GM23248 (cell line): ENCODE measurements around the gene KCNQ5. TPM values are rescaled to one million over a fixed set of nuclear protein-coding genes. Genes with fewer than 3 reads are reported as not detected.
A peak's percentile ranks its signal among the peaks of the same experiment; 100 is the strongest.

ENCODE experiments used
- DNase-seq: peaks from one replicate; pipeline ENCODE4 v3.0.0-alpha.2; 2015
- H2AFZ ChIP-seq: fragments of 200-600 bp; sonication (generic); 2 replicates; pipeline ENCODE4 v1.6.1; 2016; ENCODE audit warnings: antibody characterized with exemption
- H3F3A ChIP-seq: fragments of 200-600 bp; sonication (generic); 2 replicates; pipeline ENCODE4 v1.6.1; 2016; ENCODE audit warnings: mild to moderate bottlenecking, antibody characterized with exemption, mixed run types; ENCODE audit not compliant: insufficient read depth
- H3K27ac ChIP-seq: fragments of 200-600 bp; sonication (generic); 2 replicates; pipeline ENCODE4 v1.5.1; 2016; ENCODE audit warnings: mild to moderate bottlenecking
- H3K27me3 ChIP-seq: fragments of 200-600 bp; sonication (generic); replicated peaks from 2 replicates; pipeline ENCODE4 v1.6.1; 2016; ENCODE audit warnings: mild to moderate bottlenecking; ENCODE audit not compliant: insufficient read depth
- H3K36me3 ChIP-seq: fragments of 200-600 bp; sonication (generic); 2 replicates; pipeline ENCODE4 v1.6.1; 2016; ENCODE audit warnings: low read depth, mild to moderate bottlenecking
- H3K4me1 ChIP-seq: fragments of 200-600 bp; sonication (generic); 2 replicates; pipeline ENCODE4 v1.6.1; 2016; ENCODE audit warnings: mild to moderate bottlenecking; ENCODE audit not compliant: insufficient read depth
- H3K4me2 ChIP-seq: fragments of 200-600 bp; sonication (generic); one replicate; pipeline ENCODE4 v1.6.1; 2016; ENCODE audit warnings: mild to moderate bottlenecking; ENCODE audit not compliant: unreplicated experiment
- H3K4me3 ChIP-seq: fragments of 200-600 bp; sonication (generic); 2 replicates; pipeline ENCODE4 v1.5.1; 2016; ENCODE audit warnings: mild to moderate bottlenecking
- H3K79me2 ChIP-seq: fragments of 200-600 bp; sonication (generic); 2 replicates; pipeline ENCODE4 v1.6.1; 2016; ENCODE audit warnings: mild to moderate bottlenecking; ENCODE audit not compliant: insufficient read depth
- H3K9ac ChIP-seq: fragments of 200-600 bp; sonication (generic); 2 replicates; pipeline ENCODE4 v1.6.1; 2016; ENCODE audit warnings: mild to moderate bottlenecking
- H3K9me2 ChIP-seq: fragments of 200-600 bp; sonication (generic); 2 replicates; pipeline ENCODE4 v1.6.1; 2016; ENCODE audit warnings: mixed run types, mild to moderate bottlenecking, moderate library complexity; ENCODE audit not compliant: insufficient read depth
- H3K9me3 ChIP-seq: fragments of 200-600 bp; sonication (generic); one replicate; pipeline ENCODE4 v1.6.1; 2017; ENCODE audit warnings: low read depth
- H4K20me1 ChIP-seq: fragments of 200-600 bp; sonication (generic); 2 replicates; pipeline ENCODE4 v1.6.0; 2016; ENCODE audit not compliant: insufficient read depth
- EZH2 ChIP-seq: fragments of 200-600 bp; sonication (generic); IDR thresholded peaks from 2 replicates; pipeline ENCODE4 v1.6.1; 2018; ENCODE audit warnings: antibody characterized with exemption, mild to moderate bottlenecking; ENCODE audit not compliant: insufficient read depth, poor library complexity, severe bottlenecking
- EZH2phosphoT487 ChIP-seq: fragments of 200-600 bp; sonication (generic); IDR thresholded peaks from 2 replicates; pipeline ENCODE4 v1.6.1; 2018; ENCODE audit warnings: antibody characterized with exemption, moderate library complexity, mild to moderate bottlenecking, low read depth; ENCODE audit not compliant: insufficient read depth
- WGBS, 2 experiments: methylation state at CpG; one replicate each; pipeline ENCODE4 v1.1.6; 2015 to 2017; ENCODE audit warnings: low lambda C conversion rate in 2 of 2, low coverage in 1 of 2; ENCODE audit errors: missing lambda C conversion rate in 2 of 2; 5-methylcytosine and 5-hydroxymethylcytosine counted together
- in situ Hi-C: fragments of 300-500 bp; cut with MboI; formaldehyde crosslinking; loops from 2 replicates; pipeline ENCODE4 v1.15.0; 2020
- polyA plus RNA-seq: library from polyadenylated mRNA; unstranded; fragments of >200 nt; fragmentation: Nextera tagmentation; extraction: Ambion mirVana; gene quantifications from 2 replicates; pipeline ENCODE4 v1.2.1, GENCODE V29; 2016
- total RNA-seq: library from RNA; depleted of rRNA; stranded (reverse); fragments of >200 nt; shearing (Covaris generic); gene quantifications from 2 replicates; pipeline ENCODE4 v1.2.3, GENCODE V29; 2014

The KCNQ5 gene
- total and polyA plus RNA-seq, 2 experiments from 2014 or later: 5.7 to 10.8 TPM

DNA sequence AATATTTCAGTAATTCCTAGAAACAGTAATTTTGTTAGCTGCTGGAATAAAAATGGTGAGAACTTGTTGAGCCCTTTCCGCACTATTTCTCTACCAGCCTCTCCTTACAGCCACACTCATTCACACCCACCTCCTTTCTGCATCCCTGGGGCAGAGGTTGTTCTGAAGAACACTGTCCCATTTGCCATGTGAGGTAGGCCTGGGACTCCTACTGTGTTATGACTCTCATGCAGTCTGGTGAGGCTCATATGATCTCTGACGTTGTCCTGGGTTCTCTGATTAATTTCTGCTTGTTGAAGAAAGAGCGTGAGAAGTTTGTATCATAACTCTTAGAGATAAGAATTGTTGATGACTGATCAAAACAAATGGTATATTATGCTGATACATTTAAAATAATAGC is 4.1 kb upstream of the KCNQ5 start:
- WGBS, 2 experiments: 91 to 96% methylated on average over 3 of the region's 3 CpGs
- H3K9me2 ChIP-seq: no peaks in the 10 kb centered on the region
- no peak overlapping the region for H2AFZ ChIP-seq
- H3K27ac ChIP-seq: no peak overlapping the region
- H3K9me3 ChIP-seq: no peaks in the 10 kb centered on the region
- no peak overlapping the region for H3K9ac ChIP-seq
- no peaks in the 10 kb centered on the region for H4K20me1 ChIP-seq
- peaks cover 9% of the 10 kb centered on the region for H3K4me1 ChIP-seq
- in situ Hi-C loops: loop anchor here (10.0 kb wide), 1 partner anchor 517 kb away; no protein-coding TSS in a partner anchor
- H3F3A ChIP-seq: peaks cover 5% of the 10 kb centered on the region; the same call in 1 of the 2 replicates
- H3K27me3 ChIP-seq: no peaks in the 10 kb centered on the region
- TF ChIP-seq EZH2 (no peak), EZH2phosphoT487 (no peak)
- DNase-seq: no peak
- no peaks in the 10 kb centered on the region for H3K36me3 ChIP-seq
- H3K79me2 ChIP-seq: peaks cover 5% of the 10 kb centered on the region
- no peak overlapping the region for H3K4me2 ChIP-seq
- no peak overlapping the region for H3K4me3 ChIP-seq

DNA sequence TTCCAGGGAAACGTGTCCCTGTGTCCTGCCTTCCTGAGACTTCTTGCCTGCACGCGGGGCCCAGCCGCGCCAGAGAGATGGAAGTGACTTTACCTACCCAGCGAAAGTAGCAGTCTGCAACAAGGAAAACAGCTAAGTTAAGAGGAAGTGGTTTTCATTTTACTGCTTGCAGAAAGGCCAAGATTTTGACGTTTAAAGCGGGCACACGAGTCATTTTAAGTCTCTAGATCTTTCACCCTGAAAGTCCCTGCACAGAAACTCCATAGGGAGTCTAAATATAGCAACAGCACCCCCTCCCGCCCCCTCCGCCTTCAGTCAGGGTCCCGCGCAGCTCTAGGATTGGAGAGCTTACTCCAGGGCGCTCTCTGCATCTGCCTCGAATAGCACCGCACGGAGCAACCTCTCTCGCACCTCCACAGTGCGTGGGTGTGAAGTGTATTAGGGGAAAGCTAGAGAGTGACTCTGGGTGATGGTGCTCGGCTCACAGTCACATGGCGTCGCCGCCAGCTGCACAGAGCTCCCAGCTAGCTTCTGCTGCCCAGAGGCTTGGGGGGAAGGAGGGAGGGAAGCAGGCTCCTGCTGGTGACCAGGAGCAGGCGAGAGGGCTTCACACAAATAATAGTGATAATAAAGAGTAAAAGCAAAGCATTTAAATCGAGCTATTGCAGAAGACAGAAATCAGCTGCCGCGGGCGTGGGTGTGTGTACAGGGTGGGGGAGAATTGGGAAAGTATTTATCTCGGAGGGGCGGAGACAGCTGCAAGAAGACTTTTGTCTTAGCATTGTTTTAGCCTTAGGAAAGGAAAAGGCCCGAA is 1.8 kb upstream of the KCNQ5 start:
- no peaks in the 10 kb centered on the region for H4K20me1 ChIP-seq
- in situ Hi-C loops: loop anchor here (10.0 kb wide), 1 partner anchor 515 kb away; no protein-coding TSS in a partner anchor
- peak; percentile 80 for DNase-seq
- WGBS, 2 experiments: 13 to 16% methylated on average over 31 of the region's 31 CpGs
- H3F3A ChIP-seq: peaks cover 5% of the 10 kb centered on the region; the same call in 1 of the 2 replicates
- TF ChIP-seq EZH2phosphoT487 (no peak), EZH2 (no peak)
- H3K9me2 ChIP-seq: no peaks in the 10 kb centered on the region; the same call in 1 of the 2 replicates
- H3K79me2 ChIP-seq: peaks cover 29% of the 10 kb centered on the region
- no peaks in the 10 kb centered on the region for H3K27me3 ChIP-seq
- peaks cover 13% of the 10 kb centered on the region for H3K4me1 ChIP-seq
- H3K27ac ChIP-seq: no peak overlapping the region
- H3K4me3 ChIP-seq: peak overlapping the region; percentile 96
- no peaks in the 10 kb centered on the region for H3K9me3 ChIP-seq
- H3K4me2 ChIP-seq: peak overlapping the region; percentile 93
- H3K36me3 ChIP-seq: no peaks in the 10 kb centered on the region
- no peak overlapping the region for H3K9ac ChIP-seq
- peak overlapping the region; percentile 90 for H2AFZ ChIP-seq

DNA sequence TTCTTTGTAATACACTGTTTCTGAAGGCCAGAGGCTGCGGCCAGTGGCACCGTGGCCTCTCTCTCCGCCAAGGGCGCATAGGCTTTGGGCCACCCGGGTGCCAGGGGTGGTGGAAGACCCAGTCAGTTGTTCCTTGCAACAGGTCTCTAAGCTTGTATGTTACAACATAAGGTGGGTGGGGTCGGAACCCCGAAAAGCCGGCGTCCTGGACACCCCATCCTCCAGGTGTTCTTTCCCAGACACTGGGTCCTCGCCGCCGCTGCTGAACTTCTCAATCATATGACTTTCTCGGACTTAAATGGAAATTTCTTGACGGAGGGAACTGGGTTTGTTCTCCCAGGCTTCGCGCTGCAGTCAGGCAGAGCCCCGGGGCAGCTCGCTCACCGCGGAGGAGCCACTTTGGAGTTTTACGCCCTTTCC is 983 bp upstream of the KCNQ5 start:
- Histone ChIP-seq H3K9me3 (no peaks in the 10 kb centered on the region), H3F3A (peaks cover 5% of the 10 kb centered on the region; the same call in 1 of the 2 replicates), H3K79me2 (peaks cover 37% of the 10 kb centered on the region), H4K20me1 (no peaks in the 10 kb centered on the region), H3K36me3 (no peaks in the 10 kb centered on the region), H3K27me3 (no peaks in the 10 kb centered on the region), H3K9ac (peak overlapping the region; percentile 75; the same call in 1 of the 2 replicates), H3K27ac (no peak overlapping the region), H3K4me3 (peak overlapping the region; percentile 96), H3K9me2 (no peaks in the 10 kb centered on the region; the same call in 1 of the 2 replicates), H2AFZ (peak overlapping the region; percentile 90), H3K4me2 (peak overlapping the region; percentile 93), H3K4me1 (peaks cover 13% of the 10 kb centered on the region)
- in situ Hi-C loops: no loop called here
- TF ChIP-seq EZH2 (no peak), EZH2phosphoT487 (no peak)
- 8% methylated on average over 21 of the region's 21 CpGs for WGBS, 2 experiments
- no peak for DNase-seq

DNA sequence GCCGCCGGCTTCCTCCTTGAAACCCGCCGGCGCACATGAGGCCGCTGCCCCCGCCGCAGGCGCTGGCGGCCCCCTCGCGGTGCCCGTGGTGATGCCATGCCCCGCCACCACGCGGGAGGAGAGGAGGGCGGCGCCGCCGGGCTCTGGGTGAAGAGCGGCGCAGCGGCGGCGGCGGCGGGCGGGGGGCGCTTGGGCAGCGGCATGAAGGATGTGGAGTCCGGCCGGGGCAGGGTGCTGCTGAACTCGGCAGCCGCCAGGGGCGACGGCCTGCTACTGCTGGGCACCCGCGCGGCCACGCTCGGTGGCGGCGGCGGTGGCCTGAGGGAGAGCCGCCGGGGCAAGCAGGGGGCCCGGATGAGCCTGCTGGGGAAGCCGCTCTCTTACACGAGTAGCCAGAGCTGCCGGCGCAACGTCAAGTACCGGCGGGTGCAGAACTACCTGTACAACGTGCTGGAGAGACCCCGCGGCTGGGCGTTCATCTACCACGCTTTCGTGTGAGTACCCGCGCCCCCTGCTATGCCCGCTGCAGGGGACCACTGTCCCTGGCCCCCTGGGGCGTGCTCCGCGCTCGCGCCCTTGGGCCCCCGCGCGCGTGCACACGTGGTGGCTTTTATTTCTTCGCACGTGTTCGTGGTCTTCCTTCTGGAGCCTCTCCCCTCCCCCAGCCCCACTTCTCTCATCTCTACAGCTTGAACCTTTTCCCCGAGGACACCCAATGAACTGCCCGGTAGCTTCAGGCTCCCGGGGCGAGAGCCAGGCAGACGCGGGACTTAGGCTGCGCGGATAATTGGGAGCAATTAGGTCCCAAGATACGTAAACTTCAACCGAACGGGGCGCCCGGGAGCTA is 453 bp downstream of the KCNQ5 start:
- Histone ChIP-seq H3K27ac (no peak overlapping the region), H4K20me1 (no peaks in the 10 kb centered on the region), H2AFZ (peak overlapping the region; percentile 90), H3K9me3 (no peaks in the 10 kb centered on the region), H3K27me3 (no peaks in the 10 kb centered on the region), H3F3A (peaks cover 5% of the 10 kb centered on the region; the same call in 1 of the 2 replicates), H3K4me3 (peak overlapping the region; percentile 96), H3K79me2 (peaks cover 51% of the 10 kb centered on the region), H3K9me2 (no peaks in the 10 kb centered on the region; the same call in 1 of the 2 replicates), H3K4me1 (peaks cover 13% of the 10 kb centered on the region), H3K4me2 (peak overlapping the region; percentile 93), H3K9ac (peak overlapping the region; percentile 75), H3K36me3 (no peaks in the 10 kb centered on the region)
- TF ChIP-seq EZH2: no peak
- TF ChIP-seq EZH2phosphoT487: no peak
- WGBS, 2 experiments: 2% methylated on average over 47 to 59 of the region's 89 CpGs
- DNase-seq: peak; percentile 76
- in situ Hi-C loops: no loop called here
